ENCODE measurements around the gene SH3BP4. TPM values are rescaled to one million over a fixed set of nuclear protein-coding genes. Genes with fewer than 3 reads are reported as not detected.

The SH3BP4 gene
- total RNA-seq = 19.3 and 24.2 TPM in 2 replicates

GRCh38 chr2:234951664-234952269 lies at the start of gene SH3BP4:
Gene SH3BP4 (plus strand): TSS chr2:234952017. CDS start chr2:235035003, 82,986 bp downstream.

All from cardiac ventricle fibroblast (primary cell).